HEK293T (cell line): ENCODE data around the gene ANO4.

Source experiments
- ARNT ChIP-seq: fragments of 450-650 bp; IDR thresholded peaks from 2 replicates; pipeline ENCODE4 v1.6.1; 2017; ENCODE audit warnings: mild to moderate bottlenecking
- BHLHE40 ChIP-seq: fragments of 450-650 bp; IDR thresholded peaks from 2 replicates; pipeline ENCODE4 v1.6.1; 2016; ENCODE audit warnings: mild to moderate bottlenecking, moderate library complexity, borderline replicate concordance
- CTBP1 ChIP-seq: fragments of 450-650 bp; IDR thresholded peaks from 2 replicates; pipeline ENCODE4 v1.6.1; 2016; ENCODE audit warnings: borderline replicate concordance
- ELF4 ChIP-seq: fragments of 450-650 bp; IDR thresholded peaks from 2 replicates; pipeline ENCODE4 v1.6.1; 2017; ENCODE audit warnings: antibody characterized with exemption
- FOXM1 ChIP-seq: fragments of 450-650 bp; IDR thresholded peaks from 2 replicates; pipeline ENCODE4 v1.6.1; 2017; ENCODE audit warnings: mild to moderate bottlenecking, borderline replicate concordance
- HDGF ChIP-seq: fragments of 450-650 bp; IDR thresholded peaks from 2 replicates; pipeline ENCODE4 v1.6.1; 2017; ENCODE audit warnings: antibody characterized with exemption, borderline replicate concordance
- NFRKB ChIP-seq: fragments of 450-650 bp; IDR thresholded peaks from 2 replicates; pipeline ENCODE4 v1.6.1; 2016; ENCODE audit warnings: mild to moderate bottlenecking, moderate library complexity
- SP1 ChIP-seq: fragments of 450-650 bp; IDR thresholded peaks from 2 replicates; pipeline ENCODE4 v1.6.1; 2017
- SUZ12 ChIP-seq: fragments of 450-650 bp; IDR thresholded peaks from 2 replicates; pipeline ENCODE4 v1.6.1; 2016; ENCODE audit warnings: mild to moderate bottlenecking
- TF ChIP-seq, protein P1 (sequence below): fragments of 450-650 bp; IDR thresholded peaks from 2 replicates; pipeline ENCODE4 v1.6.1; 2016

GRCh38 chr12:100904270-100904669, 109.7 kb downstream of the ANO4 start:
- no peak for TF ChIP-seq HDGF
- no peak for TF ChIP-seq NFRKB
- no peak for TF ChIP-seq BHLHE40
- TF ChIP-seq SP1, result no peak
- no peak for TF ChIP-seq CTBP1
- no peak for TF ChIP-seq FOXM1
- TF ChIP-seq SUZ12, result no peak
- TF ChIP-seq ELF4, result no peak
- TF ChIP-seq, protein P1, sequence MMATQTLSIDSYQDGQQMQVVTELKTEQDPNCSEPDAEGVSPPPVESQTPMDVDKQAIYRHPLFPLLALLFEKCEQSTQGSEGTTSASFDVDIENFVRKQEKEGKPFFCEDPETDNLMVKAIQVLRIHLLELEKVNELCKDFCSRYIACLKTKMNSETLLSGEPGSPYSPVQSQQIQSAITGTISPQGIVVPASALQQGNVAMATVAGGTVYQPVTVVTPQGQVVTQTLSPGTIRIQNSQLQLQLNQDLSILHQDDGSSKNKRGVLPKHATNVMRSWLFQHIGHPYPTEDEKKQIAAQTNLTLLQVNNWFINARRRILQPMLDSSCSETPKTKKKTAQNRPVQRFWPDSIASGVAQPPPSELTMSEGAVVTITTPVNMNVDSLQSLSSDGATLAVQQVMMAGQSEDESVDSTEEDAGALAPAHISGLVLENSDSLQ, result no peak
- TF ChIP-seq ARNT, result no peak
